ENCODE measurements around the gene CTSF. TPM values are rescaled to one million over a fixed set of nuclear protein-coding genes. Genes with fewer than 3 reads are reported as not detected.

CTSF gene
- total RNA-seq, 1 donor from 2014 or later = 27.0 TPM

DNA sequence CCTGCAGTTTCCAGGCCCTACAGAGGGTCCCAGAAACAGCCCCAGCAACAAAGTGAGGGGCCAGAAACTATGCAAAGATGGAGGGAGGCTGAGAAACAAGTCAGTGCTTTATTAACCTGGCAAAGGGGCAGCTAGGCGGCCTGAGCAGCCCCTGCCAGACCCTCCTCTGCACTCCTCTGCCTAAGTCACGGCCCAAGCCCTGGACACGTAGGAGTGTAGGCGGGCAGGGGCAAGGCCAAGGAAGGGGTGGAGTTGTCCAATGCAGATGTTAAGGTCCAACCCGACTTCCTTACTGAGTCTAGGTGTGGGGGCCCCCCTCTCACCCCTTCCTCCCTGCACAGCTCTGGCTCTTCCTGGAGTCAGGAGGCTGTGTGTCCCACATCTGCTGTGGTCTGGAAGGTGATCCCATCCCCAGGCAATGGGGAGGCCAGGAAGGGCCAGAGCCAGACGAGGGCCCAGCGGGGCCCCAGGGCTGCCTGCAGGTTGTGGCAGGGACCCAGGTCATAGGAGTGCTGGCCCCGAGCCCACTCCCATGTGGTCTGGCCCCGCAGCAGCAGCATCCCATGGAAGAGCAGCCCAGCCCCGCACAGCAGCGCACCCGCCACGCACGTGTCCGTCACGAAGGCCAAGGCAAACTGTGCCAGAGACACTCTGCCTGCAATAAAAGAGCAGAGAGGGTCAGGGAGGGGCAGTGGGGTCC, 29.1 kb downstream of the CTSF start:
- DNase-seq (ENCODE audit: low spot score) = no peak

GRCh38 chr11:66532784-66533183, 35.6 kb downstream of the CTSF start:
- DNase-seq (ENCODE audit: low spot score) = no peak

DNA sequence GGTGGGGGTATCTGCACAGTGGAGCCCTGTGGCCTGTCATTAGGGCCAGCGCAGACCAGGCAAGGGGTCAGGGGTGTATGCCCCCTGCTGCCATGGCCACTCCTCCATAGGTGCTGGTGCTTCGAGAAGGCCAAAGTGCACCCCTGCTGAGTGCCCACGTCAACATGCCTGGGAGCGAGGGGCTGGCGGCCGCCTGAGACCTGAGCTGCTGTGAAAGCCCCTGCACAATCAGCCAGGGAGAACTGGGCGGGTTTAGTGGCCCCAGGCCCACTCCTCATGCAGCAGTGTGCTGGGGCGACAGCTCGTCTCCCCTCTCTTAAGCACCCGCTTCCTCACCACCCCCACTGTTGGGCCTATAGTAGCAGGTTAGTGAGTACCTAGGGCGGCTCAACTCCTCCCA, 36.6 kb downstream of the CTSF start:
- no peak for DNase-seq (ENCODE audit: low spot score)

- no peak for DNase-seq (ENCODE audit: low spot score)
Measured at GRCh38 chr11:66530927-66531709, 37.3 kb downstream of the CTSF start.

DNA sequence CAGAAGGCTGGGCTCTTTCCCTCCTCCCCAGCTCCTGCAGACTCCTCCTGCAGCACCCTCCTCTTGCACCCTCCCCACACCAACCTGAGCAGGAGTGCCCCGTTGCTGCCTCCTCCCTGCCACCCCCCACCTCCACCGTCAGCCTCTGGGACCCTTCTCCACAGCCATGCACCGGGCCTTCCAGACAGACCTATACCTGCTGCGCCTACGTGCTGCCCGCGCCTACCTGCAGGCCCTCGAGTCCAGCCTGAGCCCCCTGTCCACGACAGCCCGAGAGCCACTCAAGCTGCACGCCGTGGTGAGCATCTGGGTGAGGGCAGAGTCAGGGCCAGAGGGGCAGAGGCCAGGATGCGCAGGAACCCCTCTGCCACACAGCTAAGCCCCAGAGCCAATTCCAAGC, 38.8 kb downstream of the CTSF start:
- DNase-seq (ENCODE audit: low spot score) = no peak

- no peak for DNase-seq (ENCODE audit: low spot score)
Measured at GRCh38 chr11:66529069-66529468, 39.3 kb downstream of the CTSF start.

GRCh38 chr11:66524304-66525040, 43.9 kb downstream of the CTSF start:
- DNase-seq (ENCODE audit: low spot score) = no peak

DNA sequence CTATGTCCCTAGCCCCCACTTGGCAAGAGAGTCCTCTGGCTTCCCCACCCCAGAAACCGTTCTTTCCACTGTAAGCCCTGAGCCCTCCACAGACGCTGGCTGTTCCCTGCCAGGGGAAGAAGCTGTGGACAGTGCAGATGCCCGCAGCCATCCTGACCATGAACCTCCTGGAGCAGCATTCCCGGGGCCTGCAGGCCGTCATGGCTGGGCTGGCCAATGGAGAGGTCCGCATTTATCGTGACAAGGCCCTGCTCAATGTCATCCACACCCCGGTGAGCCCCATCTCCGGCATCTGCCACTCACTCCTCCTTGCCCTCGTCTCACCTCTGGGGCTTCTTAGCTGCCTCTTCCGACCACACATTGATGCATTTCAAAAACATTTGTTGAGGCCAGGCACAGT, 44.8 kb downstream of the CTSF start:
- DNase-seq (ENCODE audit: low spot score) = no peak

Other genes with a start within 250 kb of the CTSF start
- gene RIN1, start 232.2 kb downstream of the CTSF start, total RNA-seq = 16.7 TPM
- gene BRMS1, start 223.5 kb downstream of the CTSF start, total RNA-seq = 25.7 TPM
- gene B4GAT1, start 221.0 kb downstream of the CTSF start, total RNA-seq = 15.2 TPM
- 13.0 TPM for gene SLC29A2, start 196.8 kb downstream of the CTSF start, total RNA-seq
- gene NPAS4, start 147.6 kb downstream of the CTSF start, total RNA-seq = 1.2 TPM
- 47.0 TPM for gene MRPL11, start 129.8 kb downstream of the CTSF start, total RNA-seq
- 11.0 TPM for gene PELI3, start 101.7 kb downstream of the CTSF start, total RNA-seq
- 66.3 TPM for gene DPP3, start 88.2 kb downstream of the CTSF start, total RNA-seq
- 59.8 TPM for gene BBS1, start 58.0 kb downstream of the CTSF start, total RNA-seq
- 14.2 TPM for gene ZDHHC24, start 22.6 kb downstream of the CTSF start, total RNA-seq
- gene ACTN3, start 21.7 kb downstream of the CTSF start, total RNA-seq = 0.16 TPM
- 0.55 TPM for gene CCDC87, start 24.5 kb upstream of the CTSF start, total RNA-seq
- 34.8 TPM for gene CCS, start 24.6 kb upstream of the CTSF start, total RNA-seq
- 105 TPM for gene RBM14, start 48.0 kb upstream of the CTSF start, total RNA-seq
- gene RBM4, start 70.1 kb upstream of the CTSF start, total RNA-seq = 176 TPM
- 20.1 TPM for gene RBM4B, start 109.3 kb upstream of the CTSF start, total RNA-seq
- gene SPTBN2, start 160.6 kb upstream of the CTSF start, total RNA-seq = 33.7 TPM

Measured in ureter (tissue), 1 donor.